CMK (cell line): ENCODE measurements around the gene GJD2.

Source experiments
- DNase-seq: peaks from one replicate; pipeline ENCODE4 v3.0.0-alpha.2; 2010; ENCODE audit warnings: low read depth

GJD2 gene

GRCh38 chr15:34773013-34773412, 18.2 kb upstream of the GJD2 start:
- DNase-seq = no peak

GRCh38 chr15:34772312-34772711, 17.5 kb upstream of the GJD2 start:
- no peak for DNase-seq

GRCh38 chr15:34769711-34770110, 14.9 kb upstream of the GJD2 start:
- no peak for DNase-seq

GRCh38 chr15:34768530-34768929, 13.7 kb upstream of the GJD2 start:
- DNase-seq = no peak

- no peak for DNase-seq
Measured at GRCh38 chr15:34765741-34766140, 10.9 kb upstream of the GJD2 start.

- no peak for DNase-seq
Measured at GRCh38 chr15:34760909-34761308, 6.1 kb upstream of the GJD2 start.

- no peak for DNase-seq
Measured at GRCh38 chr15:34759992-34760391, 5.2 kb upstream of the GJD2 start.

- no peak for DNase-seq
Measured at GRCh38 chr15:34759347-34759746, 4.5 kb upstream of the GJD2 start.

GRCh38 chr15:34757262-34757661, 2.5 kb upstream of the GJD2 start:
- DNase-seq = no peak

- DNase-seq = no peak
Measured at GRCh38 chr15:34755419-34755773, 598 bp upstream of the GJD2 start.

GRCh38 chr15:34754171-34754601, 612 bp downstream of the GJD2 start:
- no peak for DNase-seq

GRCh38 chr15:34753236-34753894, 1.4 kb downstream of the GJD2 start:
- DNase-seq = peak; percentile 71

- DNase-seq = no peak
Measured at GRCh38 chr15:34749691-34750090, 5.1 kb downstream of the GJD2 start.

- DNase-seq = no peak
Measured at GRCh38 chr15:34739346-34739745, 15.5 kb downstream of the GJD2 start.

- DNase-seq = no peak
Measured at GRCh38 chr15:34738002-34738401, 16.8 kb downstream of the GJD2 start.

- DNase-seq = no peak
Measured at GRCh38 chr15:34737477-34737876, 17.3 kb downstream of the GJD2 start.

GRCh38 chr15:34734303-34734702, 20.5 kb downstream of the GJD2 start:
- DNase-seq = no peak

- no peak for DNase-seq
Measured at GRCh38 chr15:34733621-34734020, 21.2 kb downstream of the GJD2 start.

GRCh38 chr15:34732430-34732829, 22.4 kb downstream of the GJD2 start:
- no peak for DNase-seq

GRCh38 chr15:34730701-34731100, 24.1 kb downstream of the GJD2 start:
- DNase-seq = no peak

GRCh38 chr15:34729886-34730285, 24.9 kb downstream of the GJD2 start:
- DNase-seq = no peak

GRCh38 chr15:34729056-34729455, 25.7 kb downstream of the GJD2 start:
- no peak for DNase-seq

- DNase-seq = no peak
Measured at GRCh38 chr15:34726406-34727100, 28.2 kb downstream of the GJD2 start.

- no peak for DNase-seq
Measured at GRCh38 chr15:34725556-34725955, 29.2 kb downstream of the GJD2 start.
